NCI-H82 treated with DMSO at 0.1 percent for 48 hours (cell line): ENCODE measurements around the gene FAM72A.
A peak's percentile ranks its signal among the peaks of the same experiment; 100 is the strongest.
"Not testable (repeated sequence)": the region's sequence is repeated elsewhere in the genome, so short reads cannot be mapped to it uniquely, and the experiment has no call there.

Experiments used
- DNase-seq: peaks from one replicate; lab custom pipeline; 2025; ENCODE audit not compliant: unreplicated experiment; lab: John Stamatoyannopoulos, UW

FAM72A gene

GRCh38 chr1:206215600-206216392 is 13.2 kb upstream of the FAM72A start:
- not testable (repeated sequence) for DNase-seq

GRCh38 chr1:206210802-206211201 is 8.2 kb upstream of the FAM72A start:
- DNase-seq = not testable (repeated sequence)

- not testable (repeated sequence) for DNase-seq
Measured at GRCh38 chr1:206205569-206205968, 2.9 kb upstream of the FAM72A start.

GRCh38 chr1:206204871-206205270 is 2.2 kb upstream of the FAM72A start:
- not testable (repeated sequence) for DNase-seq

GRCh38 chr1:206204159-206204511 is 1.5 kb upstream of the FAM72A start:
- DNase-seq = not testable (repeated sequence)

GRCh38 chr1:206203364-206204158 is 922 bp upstream of the FAM72A start, which contains the start of gene SRGAP2:
TSS of gene SRGAP2 (plus strand) at chr1:206203541. CDS start at chr1:206205971, 2,430 bp downstream.
- peak; percentile 5 for DNase-seq

- not testable (repeated sequence) for DNase-seq
Measured at GRCh38 chr1:206196748-206197424, 5.8 kb downstream of the FAM72A start.

- DNase-seq = not testable (repeated sequence)
Measured at GRCh38 chr1:206195182-206195581, 7.5 kb downstream of the FAM72A start.

GRCh38 chr1:206186826-206187225 is 15.8 kb downstream of the FAM72A start:
- DNase-seq = not testable (repeated sequence)

- not testable (repeated sequence) for DNase-seq
Measured at GRCh38 chr1:206185778-206186177, 16.9 kb downstream of the FAM72A start.

GRCh38 chr1:206183788-206184187 is 18.9 kb downstream of the FAM72A start:
- DNase-seq = not testable (repeated sequence)

- DNase-seq = not testable (repeated sequence)
Measured at GRCh38 chr1:206182368-206183317, 20.0 kb downstream of the FAM72A start.

GRCh38 chr1:206179666-206180065 is 23.0 kb downstream of the FAM72A start:
- DNase-seq = not testable (repeated sequence)

GRCh38 chr1:206178061-206178989 is 24.3 kb downstream of the FAM72A start:
- DNase-seq = not testable (repeated sequence)

- not testable (repeated sequence) for DNase-seq
Measured at GRCh38 chr1:206176114-206176502, 26.5 kb downstream of the FAM72A start.

GRCh38 chr1:206175459-206176113 is 27.1 kb downstream of the FAM72A start:
- DNase-seq = not testable (repeated sequence)

GRCh38 chr1:206174182-206174868 is 28.3 kb downstream of the FAM72A start:
- DNase-seq = not testable (repeated sequence)
